RPMI8226 (cell line): Measurements from ENCODE around the gene P2RY2.

Experiments
- DNase-seq: peaks from one replicate; pipeline ENCODE4 v3.0.0-alpha.2; 2015

P2RY2 gene

DNA sequence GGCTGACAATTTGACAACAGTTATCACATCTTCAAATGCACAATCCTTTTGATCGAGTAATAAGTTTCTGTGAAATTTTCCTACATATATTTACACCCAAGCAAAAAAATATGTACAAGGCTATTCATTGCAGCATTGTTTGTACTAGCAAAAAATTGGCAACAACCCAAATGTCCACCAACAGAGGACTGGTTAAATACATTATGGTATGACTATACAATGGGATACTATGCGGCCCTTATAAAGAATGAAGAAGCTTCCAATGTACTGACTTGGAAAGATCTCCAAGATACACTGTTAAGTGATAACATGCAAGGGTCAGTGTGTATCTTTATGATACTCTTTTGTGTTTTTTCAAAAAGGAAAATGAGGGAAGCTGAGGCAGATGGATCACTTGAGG lies 8.2 kb upstream of the P2RY2 start:
- no peak for DNase-seq

GRCh38 chr11:73210916-73211667 lies 7.0 kb upstream of the P2RY2 start:
- no peak for DNase-seq

GRCh38 chr11:73213196-73214143 lies 4.6 kb upstream of the P2RY2 start:
- no peak for DNase-seq

DNA sequence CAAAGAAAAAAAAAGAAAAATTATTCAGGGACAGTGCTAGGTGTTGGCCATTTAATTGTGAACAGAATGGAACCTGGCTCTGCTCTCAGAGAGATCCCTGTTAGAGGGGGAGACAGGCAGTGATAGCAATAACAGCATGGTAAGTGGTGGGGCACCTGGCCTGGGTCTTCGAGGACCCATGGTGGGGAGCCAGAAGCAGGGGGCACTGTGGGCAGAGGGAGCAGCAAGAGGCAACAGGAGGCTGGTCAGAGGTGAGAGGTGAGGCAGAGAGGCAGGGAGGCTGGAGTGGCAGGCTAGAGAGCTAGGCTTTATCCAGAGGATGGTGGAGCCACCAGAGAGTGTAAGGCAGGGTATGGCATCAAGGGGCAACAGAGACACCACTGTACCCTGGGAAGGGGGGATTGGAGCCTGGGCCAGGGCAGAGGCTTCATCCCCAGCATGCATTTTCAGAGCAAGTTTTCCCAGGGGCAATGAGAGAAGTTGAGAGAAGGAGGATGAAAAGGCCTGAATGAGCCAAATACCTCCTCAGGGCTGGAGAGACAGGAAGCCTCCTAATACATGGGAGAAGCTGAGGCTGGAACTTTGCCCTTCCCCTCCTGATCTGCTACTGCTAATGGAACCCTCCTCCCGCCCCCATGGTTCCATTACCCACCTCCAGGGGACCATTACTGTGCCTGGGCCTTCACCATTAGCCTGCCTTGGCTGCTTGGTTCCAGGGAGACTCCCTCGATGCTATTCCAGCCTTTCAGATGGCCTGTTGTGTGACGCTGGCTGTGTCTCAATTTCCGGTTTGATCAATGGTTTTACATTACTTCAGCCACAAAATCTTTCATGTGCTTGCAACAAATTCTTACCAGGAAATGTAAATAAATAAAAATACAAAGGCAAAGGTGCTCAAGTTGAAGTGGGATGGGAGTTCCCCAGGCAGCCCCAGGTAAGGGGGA lies 2.6 kb upstream of the P2RY2 start:
- DNase-seq: no peak

DNA sequence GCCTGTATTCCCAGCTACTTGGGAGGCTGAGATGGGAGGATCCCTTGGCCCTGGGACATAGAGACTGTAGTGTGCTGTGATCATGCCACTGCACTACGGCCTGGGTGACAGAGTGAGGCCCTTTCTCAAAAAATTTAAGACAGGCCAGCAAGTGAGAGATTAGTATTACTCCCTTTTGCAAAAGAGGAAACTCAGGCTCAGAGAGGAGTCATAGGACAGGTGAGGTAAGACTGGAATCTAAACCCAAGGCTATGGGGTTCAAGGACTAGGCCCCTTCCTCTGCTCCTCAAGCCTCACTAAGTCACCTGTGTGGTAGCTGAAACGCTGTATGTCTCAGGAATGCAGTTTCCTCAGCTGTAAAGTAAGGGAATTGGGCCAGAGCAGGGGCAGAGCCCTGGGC lies 1.6 kb upstream of the P2RY2 start:
- no peak for DNase-seq

GRCh38 chr11:73217131-73217809 lies 811 bp upstream of the P2RY2 start:
- no peak for DNase-seq

- DNase-seq: no peak
Observed at GRCh38 chr11:73217810-73218105, 323 bp upstream of the P2RY2 start.

DNA sequence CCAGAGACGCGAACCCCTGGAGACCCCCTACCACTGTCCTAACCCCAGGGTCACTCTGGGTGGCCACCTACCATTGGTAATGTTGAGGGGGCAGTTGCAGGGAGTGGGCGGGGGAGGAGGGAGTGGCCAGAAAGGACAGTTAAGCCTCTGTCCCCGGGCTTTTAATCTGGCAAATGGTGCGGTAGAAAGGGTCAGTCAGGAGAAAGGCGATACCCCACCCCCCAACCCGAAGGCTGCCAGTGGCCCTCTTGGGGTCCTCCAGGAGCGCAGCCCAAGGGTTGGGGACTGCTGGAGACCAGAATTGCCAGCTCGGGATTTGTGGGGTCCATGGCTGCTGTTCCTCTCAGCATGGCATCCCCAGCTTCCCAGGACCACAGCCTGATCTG lies 742 bp downstream of the P2RY2 start:
- DNase-seq: no peak

DNA sequence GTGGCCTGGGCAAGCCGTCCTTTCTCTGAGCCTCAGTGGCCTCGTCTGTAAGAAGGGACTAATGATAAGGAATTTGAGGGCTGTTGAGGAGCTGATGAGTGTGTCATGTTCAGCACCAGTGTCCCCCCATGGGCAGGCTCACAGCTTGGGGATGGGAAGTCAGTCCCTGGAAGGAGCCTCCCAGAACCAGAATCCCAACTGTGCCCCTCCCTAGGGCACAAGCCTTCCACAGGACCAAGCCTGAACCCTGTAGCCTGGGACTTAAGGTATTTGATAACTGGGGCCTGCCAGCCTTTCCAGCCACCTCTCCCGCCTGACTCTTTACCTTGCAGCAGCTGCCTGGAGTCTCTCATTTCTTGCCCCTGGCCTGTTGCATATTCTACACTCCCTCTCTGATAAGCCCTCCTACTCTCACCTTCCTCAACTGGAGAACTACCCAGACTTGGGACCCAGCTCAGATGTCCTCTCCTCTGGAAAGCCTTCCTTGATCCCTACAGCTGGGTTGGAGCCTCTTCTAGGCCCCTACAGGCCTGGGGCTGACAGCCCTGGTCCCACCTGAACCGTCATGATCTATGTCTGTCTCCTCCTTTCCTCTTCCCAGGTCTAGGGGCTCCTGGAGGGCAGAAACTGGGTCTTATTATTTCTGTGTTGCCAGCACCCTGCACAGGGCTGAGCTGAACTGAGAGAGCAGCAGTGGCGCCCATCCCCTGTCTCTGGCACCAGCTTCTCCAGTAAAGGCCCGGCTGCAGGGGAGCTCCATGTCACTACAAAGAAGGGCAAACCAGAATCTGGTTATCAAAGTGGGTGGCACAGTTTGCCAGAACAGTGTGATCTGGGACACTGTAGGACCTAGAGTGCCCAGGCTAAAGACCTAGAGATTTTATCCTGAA lies 1.6 kb downstream of the P2RY2 start:
- no peak for DNase-seq

DNA sequence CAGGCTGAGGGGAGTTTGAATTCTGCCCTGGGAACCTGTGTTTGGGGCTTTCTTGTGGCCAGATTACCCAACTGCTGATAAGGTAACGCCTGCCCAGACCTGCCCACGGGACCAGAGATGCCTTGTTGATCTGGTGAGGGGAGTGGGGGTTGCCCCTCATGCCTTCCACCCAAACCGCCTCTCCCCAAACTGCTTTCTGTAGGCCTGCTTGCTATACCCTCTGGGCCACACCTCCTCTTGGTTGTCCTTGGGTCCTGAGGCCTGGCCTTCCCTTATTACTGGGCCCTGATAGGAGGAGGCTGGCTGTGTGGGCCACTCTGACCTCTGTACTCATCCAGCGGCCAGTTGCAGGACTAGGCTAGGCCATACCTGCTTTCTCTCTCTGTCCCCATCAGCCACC lies 3.4 kb downstream of the P2RY2 start:
- DNase-seq: no peak

DNA sequence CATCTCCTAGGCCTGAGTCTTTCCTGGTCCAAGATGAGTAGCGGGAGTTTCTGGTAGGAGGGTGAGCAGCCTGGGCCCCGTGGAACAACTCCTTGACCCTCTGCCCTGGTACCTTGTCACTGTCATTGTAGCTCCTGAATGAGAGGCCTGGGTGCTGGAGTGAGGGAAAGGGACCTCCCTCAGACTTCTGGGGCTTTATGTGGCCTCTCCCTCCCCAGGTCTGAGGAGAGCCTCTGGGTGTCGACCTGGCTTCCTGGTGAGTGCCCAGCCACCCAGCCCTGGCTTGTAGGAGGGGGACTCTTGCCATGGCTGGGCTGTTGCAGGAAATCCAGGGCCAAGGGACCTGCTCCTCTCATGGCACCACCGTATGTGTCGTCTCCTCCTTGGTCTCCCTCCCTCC lies 3.9 kb downstream of the P2RY2 start:
- no peak for DNase-seq

DNA sequence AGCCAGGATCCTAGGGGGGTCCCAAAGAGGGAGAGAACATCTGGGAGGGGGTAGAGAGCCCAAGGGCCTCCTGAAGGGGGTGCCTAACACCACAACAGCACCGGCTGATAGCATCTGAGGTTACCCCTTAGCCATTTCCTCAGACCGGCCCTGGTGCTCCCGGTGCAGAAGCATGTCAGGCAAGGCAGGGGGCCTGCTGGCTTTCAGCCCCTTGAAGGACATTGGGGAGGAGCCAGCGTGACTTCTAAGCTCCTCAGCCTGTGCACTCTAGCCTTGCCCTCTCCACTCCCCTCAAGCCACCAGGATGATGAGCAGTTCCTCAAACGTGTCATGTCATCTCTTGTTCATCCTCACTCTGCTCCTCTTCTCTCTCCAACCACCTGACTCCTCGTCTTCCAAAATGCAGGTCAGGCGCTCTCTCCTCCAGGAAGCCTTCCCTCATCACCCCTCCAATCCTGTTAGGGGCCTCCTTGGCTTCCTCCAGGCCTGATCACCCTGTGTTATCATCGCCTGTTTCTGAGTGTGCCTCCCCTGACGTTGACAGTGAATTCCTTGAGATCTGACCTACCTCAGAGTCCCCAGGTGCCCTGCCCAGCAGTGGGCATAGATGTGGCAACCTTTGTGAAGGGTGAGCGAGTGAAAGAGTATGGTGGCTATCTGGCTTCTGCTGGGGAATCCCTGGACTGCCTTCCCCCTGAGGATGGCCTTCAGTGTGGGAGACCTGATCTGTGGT lies 6.1 kb downstream of the P2RY2 start:
- no peak for DNase-seq

DNA sequence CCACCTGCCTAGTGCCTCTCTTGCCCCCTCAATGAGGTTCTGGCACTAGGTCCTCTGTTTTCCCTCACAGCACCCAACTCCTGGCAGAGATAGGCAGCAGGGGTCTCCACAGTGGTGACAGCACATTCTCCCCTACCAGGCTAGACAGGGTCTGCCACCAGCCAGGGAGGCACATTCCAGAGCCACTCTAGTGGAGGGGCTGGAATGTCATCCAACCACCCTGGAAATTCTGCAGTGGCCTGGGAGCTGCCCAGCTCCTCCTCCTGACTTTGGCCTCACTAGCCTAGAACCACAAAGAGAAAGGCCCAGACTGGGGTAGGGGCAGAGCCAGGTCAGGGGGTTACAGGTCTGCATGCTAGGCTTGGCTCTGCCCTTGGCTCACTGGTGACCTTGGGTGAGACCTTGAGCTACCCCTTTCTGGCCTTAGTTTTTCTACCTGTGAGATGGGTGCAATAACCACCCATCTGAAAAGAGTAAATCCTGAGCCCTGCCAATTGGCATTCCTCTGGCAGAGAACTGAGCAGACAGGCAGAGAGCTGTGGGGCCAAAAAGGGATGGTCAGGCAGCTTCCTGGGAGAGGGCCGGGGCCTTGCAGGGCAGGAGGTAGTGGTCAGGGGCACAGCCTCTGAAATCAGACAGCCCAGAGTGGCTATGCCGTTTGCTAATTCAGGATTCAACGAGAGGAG lies 7.1 kb downstream of the P2RY2 start:
- no peak for DNase-seq

- no peak for DNase-seq
Observed at GRCh38 chr11:73225851-73226250, 7.8 kb downstream of the P2RY2 start.

DNA sequence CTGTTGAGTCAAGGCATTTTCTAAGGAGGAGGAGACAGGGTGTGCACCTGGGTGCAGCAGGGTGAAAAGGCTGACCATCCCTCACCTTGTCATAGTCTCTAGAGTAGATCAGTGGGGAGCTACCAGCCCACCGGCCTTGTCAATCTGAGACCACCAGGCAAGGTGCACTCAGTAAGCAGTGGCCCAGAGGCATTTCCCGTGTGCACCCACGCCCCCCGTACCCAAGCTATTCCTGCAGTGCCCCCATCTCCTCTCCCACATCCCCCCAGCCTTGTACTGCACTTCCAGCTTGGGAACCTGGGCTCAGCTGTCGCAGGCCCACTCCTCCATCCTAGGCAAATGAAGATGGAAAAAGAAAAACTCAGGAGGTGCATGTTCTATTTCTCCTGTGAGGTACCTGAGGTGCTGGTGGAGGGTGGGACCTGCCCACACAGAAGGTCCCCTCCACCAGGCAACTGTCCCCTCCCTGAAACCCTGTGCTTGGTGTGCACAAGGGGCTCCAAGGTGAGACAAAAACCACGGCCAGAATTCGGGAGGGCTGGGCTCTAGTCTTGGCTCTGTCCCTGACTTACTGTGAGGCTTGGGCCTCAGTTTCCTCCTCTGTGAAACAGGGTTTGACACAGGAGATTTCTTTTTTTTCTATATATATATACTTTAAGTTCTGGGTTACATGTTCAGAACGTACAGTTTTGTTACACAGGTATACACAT lies 8.4 kb downstream of the P2RY2 start:
- no peak for DNase-seq

- no peak for DNase-seq
Observed at GRCh38 chr11:73227571-73228211, 9.6 kb downstream of the P2RY2 start.

DNA sequence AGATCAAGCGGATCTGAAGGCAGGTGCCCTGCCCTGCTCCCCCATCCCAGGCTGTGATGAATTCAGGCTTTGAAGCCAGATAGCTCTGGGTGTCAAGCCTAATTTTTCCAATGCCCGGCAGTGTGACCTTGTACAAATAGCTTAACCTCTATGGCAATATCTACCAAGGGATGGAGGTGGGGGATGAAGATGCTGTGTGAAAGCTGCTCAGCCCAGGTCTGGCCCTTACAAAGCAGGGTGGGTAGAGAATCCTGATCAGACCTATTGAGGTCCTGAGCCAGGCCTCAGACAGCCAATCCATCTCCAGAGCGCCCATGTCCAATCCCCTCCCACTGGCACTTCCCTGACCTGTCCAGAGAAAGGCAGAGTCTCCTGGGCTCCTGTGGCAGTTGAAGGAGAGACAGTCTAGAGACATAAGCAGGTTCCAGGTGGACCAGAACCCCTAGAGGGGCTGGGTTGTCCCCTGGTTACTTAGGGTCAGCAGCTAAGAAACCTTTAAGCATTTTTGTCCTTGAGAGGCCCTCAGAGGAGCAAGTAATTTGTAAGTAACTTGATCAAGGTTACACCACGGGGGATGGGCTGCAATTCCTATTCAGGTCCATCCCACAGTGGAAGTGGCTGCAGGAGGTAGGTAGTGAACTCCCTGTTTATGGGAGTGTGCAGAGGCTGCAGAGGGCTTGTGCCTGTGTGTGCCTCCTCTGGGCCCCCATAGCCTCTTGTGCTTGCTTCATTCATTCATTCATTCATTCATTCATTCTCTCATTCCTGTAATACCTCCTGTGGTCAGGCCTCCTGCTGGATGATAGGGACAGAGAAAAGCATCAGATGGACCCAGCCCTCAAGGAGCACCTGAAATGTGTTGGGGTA lies 10.4 kb downstream of the P2RY2 start:
- no peak for DNase-seq

DNA sequence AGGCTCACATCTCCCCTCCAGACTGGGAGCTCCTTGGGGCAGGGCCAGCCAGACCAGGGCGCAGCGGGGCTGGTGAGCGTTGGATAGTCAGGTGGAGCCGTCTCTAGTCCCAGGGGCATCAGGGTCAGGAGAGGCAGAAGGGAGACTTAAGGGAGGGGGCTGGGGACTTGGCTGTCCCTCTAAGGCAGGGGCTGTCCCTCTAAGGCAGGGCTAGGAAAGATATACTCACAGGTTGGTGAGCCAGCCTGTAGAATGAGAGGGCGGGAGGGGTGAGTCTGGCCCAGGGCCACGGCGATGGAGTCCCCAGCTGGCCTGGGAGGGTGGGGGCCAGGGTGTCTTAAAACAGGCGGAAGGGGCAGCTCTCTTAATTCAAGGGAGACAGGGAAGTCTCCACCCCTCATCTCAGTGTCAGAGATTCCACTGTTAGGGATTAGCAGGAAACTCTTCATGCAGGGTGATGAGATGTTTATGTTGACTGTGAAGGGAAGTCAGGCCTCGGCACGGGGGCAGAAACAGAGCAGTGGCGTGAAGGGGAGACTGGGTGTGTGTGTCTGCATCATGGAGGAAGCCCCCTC lies 11.3 kb downstream of the P2RY2 start:
- DNase-seq: no peak
